Upper lobe of left lung (tissue), 4 donors: ENCODE measurements around the gene TPRN.

Experiments used
- POLR2A ChIP-seq, 4 donors: fragments of 450-650 bp; IDR thresholded peaks; one replicate each; pipeline ENCODE4 v1.5.1; 2016 to 2017; ENCODE audit warnings: antibody characterized with exemption in 4 of 4, mild to moderate bottlenecking in 2 of 4
- POLR2AphosphoS5 ChIP-seq, 2 donors: sonication (generic); formaldehyde crosslinking; IDR thresholded peaks; one replicate each; pipeline ENCODE4 v1.5.1; 2017; ENCODE audit warnings: antibody characterized with exemption in 2 of 2
- TF ChIP-seq, protein P1 (sequence below), 6 experiments: fragments of 450-650 bp in 4 of 6; fragments of 200-600 bp in 2 of 6; sonication (generic) in 2 of 6; IDR thresholded peaks; one replicate each; pipeline ENCODE4 v1.5.1; 2016 to 2019; ENCODE audit warnings: antibody characterized with exemption in 6 of 6

DNA sequence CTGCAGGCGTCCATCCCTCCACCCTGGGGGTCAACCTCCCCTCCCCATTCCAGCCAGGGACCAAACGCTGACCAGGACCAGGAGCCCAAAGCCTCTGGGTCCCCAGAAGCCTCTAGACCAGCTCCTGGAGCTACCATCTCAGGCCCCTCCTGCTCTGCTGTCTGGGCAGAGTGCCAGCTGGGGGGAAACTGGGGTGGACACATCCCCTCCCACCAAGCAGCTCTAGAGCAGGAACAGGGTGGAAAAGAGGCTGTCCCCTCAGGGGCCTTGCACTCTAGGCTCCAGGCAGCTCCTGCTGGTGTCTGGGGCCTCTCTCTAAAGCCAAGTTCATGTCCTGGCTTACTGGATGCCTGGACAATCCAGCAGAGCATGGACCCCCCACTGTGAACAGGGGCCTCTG lies 7.7 kb downstream of the TPRN start:
- TF ChIP-seq, protein P1, sequence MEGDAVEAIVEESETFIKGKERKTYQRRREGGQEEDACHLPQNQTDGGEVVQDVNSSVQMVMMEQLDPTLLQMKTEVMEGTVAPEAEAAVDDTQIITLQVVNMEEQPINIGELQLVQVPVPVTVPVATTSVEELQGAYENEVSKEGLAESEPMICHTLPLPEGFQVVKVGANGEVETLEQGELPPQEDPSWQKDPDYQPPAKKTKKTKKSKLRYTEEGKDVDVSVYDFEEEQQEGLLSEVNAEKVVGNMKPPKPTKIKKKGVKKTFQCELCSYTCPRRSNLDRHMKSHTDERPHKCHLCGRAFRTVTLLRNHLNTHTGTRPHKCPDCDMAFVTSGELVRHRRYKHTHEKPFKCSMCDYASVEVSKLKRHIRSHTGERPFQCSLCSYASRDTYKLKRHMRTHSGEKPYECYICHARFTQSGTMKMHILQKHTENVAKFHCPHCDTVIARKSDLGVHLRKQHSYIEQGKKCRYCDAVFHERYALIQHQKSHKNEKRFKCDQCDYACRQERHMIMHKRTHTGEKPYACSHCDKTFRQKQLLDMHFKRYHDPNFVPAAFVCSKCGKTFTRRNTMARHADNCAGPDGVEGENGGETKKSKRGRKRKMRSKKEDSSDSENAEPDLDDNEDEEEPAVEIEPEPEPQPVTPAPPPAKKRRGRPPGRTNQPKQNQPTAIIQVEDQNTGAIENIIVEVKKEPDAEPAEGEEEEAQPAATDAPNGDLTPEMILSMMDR (IDR thresholded peaks at IDR 0.05) = no peak
- no peak for TF ChIP-seq POLR2AphosphoS5 (IDR thresholded peaks at IDR 0.05)
- TF ChIP-seq POLR2A (IDR thresholded peaks at IDR 0.05) = no peak
